Measurements from ENCODE around the gene PUS7L.
"Not testable (repeated sequence)": the region's sequence is repeated elsewhere in the genome, so short reads cannot be mapped to it uniquely, and the experiment has no call there.

Gene PUS7L, protein sequence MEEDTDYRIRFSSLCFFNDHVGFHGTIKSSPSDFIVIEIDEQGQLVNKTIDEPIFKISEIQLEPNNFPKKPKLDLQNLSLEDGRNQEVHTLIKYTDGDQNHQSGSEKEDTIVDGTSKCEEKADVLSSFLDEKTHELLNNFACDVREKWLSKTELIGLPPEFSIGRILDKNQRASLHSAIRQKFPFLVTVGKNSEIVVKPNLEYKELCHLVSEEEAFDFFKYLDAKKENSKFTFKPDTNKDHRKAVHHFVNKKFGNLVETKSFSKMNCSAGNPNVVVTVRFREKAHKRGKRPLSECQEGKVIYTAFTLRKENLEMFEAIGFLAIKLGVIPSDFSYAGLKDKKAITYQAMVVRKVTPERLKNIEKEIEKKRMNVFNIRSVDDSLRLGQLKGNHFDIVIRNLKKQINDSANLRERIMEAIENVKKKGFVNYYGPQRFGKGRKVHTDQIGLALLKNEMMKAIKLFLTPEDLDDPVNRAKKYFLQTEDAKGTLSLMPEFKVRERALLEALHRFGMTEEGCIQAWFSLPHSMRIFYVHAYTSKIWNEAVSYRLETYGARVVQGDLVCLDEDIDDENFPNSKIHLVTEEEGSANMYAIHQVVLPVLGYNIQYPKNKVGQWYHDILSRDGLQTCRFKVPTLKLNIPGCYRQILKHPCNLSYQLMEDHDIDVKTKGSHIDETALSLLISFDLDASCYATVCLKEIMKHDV

DNA sequence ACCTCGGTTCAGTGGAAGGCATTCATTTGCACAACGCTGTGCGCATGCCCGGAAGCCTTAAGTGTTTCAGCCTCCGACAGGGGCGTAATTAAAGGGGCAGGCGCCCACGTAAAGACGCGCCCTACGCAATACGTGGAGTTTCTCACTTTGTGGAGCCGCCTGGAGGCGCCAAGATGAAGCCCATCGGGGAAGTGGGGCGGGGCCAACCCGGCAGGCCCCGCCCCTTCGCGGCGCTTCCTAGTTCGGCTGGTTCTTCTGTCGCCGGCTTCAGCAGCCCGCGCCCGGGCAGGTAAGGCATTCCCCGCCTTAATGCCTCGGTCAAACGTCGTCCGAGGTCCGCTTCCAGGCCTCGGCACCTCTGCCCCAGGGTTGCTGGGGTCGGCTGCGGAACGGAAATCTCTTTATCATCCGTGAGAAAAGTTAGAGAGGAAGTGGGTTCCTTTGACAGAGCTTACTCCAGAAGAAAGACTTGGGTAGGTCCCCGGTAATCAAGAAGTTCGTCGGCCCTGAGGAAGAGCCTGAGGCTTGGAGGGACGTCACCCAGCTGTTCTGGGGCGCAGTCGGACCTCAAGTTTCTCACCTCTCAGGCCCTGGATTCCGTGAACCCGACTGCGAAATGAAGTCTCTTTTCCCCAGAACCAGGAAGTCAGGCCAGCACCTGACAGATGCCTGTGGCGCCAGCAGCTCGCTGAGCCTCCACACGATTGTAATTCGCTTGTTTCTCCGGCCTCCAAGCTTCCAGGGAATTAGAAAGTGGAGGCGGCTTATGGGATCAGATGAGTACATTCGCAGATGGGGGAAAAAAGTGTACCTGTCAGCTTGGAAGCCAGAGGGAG lies at the start of gene PUS7L, which contains the start of gene IRAK4:
TSS of gene PUS7L (minus strand) at position 63 of the 836 bp plus-strand sequence. CDS start 3,545 bp downstream, outside the sequence.
TSS of gene IRAK4 (plus strand) at position 224 of the 836 bp plus-strand sequence. CDS start 9,161 bp downstream, outside the sequence.
- peak; percentile 97 for DNase-seq

DNA sequence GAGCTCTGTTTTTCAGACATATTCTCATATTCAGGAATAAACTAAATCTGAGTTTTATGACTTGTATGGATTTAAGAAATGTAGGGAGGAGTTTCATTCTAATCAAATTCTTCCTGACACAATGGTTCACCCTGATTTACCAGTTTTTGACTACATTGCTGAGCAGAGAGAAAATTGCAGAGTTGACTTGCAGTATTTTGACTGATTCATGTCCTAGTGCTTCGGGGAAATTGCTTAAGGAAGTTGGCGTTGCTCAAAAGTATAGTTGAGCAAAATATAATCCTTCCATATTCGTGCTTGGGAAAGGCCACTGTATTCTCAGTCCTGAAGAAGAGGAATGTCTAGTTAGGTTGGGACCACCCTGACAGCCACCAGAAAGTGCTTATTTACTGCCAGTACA lies 48.8 kb upstream of the PUS7L start:
- no peak for DNase-seq

DNA sequence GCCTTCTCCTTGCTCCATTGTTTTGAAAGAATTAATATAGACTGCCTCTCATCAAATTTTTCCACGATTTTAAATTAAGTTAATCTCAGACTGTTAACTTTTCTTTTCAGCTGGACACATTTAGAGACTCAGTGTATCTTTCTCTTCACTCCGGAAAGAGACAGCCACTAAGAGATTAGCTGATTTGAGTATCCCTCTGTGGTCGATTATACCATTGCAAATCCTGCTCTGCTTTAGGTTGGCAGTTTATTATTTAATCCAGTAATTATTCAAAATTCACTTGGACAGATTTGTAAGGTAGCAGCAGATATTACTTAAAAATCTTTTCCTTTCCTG lies 48.1 kb upstream of the PUS7L start:
- DNase-seq, result no peak

DNA sequence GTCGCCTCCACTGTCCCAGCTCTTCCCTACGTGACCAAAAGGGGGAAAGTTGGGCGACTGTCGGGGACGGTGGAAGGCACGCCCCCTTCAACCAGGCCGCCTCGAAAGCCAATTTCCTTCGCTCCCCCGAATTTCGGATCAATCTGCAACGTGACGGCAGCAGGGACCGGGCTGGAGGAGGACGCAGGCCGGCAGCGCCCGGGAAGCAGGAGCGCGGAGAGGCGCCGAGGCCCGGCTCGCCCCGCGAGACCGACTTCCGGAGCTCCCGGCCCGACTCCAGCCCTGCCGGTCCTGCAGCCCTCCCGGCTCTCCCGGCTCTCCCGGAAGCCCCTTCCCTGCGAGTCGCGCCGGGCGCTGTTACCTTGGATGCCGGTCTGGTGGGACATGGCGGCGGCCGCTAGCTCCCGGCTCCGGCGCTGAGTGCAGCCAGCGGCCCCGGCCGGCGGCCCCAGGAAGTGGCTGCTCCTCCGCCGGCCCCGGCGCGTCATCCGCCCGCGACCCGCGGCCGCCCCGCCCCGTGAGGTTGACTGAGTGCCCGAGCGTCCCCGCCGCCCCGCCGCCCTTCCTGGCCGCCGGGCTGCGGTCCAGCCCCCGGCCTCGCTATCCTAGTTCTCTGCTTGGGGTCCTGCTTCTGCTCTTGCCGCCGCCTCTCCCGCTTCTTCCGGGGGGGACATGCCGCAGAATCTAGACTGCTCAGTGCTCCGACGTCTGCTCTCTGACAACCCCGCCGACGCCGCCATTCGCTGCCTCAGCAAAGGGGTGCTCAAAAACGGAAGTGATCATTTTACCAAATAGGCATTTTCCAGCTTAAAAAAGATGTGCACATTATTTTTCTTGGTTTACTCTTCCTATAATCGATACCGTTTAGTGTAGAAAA lies 47.5 kb upstream of the PUS7L start, which contains the start of gene TWF1:
TSS of gene TWF1 (minus strand) at position 458 of the 877 bp plus-strand sequence. CDS start at position 386, 72 bp downstream.
- DNase-seq, result peak; percentile 72

DNA sequence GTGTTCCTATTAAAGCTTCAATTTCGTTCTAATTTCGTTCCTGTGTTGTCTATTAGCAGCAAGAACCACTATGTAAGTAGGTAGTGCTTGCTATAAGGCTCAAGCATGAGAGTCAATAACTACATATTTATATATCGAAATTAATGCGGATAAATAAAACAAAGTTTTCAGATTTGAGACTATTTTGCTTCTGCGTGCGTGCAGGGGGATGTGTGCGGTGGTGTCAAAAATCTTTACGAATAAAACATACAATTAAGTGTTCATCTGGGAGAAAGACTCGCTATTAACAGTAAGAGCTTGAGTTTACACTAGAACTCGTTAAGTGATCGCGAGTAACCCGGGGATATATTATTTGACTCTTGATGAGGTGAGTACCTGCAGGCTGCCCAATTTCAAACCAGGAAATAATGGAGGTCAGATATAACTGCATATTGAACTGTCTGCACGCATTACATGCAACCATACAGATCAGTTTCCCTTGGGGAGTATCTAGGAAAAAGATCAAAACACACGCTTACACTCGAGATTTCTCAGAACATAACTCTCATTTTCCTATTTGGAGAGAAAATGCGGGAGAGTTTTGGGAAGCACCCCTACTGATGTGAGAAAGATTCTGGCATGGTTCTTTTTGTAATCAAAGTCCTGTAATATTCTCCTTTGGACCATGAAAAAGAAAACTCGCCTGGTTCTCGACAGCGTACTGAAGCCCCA lies 46.7 kb upstream of the PUS7L start:
- no peak for DNase-seq

DNA sequence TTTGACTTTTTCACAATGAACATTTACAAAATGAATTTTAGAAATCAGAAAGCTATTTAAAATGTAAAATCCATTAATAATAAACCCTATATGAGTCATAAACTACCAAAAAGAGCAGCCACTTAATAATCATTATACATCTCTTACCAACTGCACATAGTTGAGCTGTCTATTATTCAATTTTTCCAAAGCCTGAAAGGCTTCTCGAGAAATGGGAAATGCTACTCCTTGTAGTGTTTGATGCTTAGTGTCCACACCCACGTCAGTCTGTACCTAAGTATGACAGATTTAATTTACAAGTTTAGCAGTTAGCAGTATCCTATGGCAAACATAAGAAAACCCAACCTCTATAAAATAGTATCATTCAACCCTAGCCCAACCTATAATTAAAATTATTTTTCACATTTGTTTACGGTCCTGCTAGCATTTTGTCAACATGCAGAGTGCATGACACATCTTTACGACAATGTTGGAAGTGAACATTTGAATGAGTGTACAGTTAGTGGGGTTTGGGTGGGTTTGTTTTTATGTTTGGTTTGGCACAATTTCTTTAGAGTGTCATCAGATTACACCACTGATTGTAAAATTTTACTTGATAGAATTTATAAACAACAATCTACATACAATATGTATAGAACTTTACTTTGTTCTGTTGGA lies 39.1 kb upstream of the PUS7L start:
- DNase-seq, result no peak

DNA sequence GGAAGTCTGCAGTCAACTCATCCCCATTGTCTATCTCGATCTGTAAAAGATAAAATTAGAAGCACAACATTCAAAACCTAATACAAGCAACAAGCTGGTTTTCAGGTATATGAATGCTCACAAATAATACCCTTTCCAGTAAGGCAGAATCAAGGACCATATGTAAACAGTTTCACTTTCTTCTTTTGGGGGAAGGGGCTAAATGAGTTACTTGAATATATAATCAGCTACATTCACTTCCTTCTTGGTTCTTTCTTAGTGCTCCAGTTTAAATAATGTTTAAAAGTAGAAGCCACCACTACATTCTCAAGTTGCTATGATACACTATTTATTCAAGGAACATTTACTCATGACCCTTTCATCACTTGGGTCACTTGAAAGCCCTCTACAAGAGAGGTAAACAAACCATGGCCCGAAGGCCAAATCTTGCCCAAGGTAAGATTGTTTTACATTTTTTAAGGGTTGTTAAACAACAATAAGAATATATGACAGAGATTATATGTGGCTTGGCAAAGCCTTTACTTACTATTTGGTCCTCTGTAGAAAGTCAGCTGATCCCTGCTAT lies 37.2 kb upstream of the PUS7L start:
- peak; percentile 25 for DNase-seq

DNA sequence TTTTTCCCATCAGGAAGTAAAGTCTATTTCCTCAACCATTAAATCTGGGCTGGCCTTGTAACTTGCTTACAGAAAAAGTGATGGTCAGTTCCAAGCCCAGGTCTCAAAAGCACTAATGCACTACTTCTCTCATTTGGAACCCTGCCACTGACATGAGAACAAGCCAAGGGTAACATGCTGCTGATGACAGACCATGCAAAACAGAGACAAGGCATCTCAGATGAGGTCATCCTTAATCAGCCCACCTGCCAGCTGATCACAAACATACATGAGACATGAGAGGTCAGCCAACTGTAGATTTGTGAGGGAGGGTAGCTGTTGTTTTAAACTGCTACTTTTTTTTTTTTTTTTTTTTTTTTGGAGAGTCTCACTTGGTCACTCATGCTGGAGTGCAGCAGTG lies 31.4 kb upstream of the PUS7L start:
- no peak for DNase-seq

DNA sequence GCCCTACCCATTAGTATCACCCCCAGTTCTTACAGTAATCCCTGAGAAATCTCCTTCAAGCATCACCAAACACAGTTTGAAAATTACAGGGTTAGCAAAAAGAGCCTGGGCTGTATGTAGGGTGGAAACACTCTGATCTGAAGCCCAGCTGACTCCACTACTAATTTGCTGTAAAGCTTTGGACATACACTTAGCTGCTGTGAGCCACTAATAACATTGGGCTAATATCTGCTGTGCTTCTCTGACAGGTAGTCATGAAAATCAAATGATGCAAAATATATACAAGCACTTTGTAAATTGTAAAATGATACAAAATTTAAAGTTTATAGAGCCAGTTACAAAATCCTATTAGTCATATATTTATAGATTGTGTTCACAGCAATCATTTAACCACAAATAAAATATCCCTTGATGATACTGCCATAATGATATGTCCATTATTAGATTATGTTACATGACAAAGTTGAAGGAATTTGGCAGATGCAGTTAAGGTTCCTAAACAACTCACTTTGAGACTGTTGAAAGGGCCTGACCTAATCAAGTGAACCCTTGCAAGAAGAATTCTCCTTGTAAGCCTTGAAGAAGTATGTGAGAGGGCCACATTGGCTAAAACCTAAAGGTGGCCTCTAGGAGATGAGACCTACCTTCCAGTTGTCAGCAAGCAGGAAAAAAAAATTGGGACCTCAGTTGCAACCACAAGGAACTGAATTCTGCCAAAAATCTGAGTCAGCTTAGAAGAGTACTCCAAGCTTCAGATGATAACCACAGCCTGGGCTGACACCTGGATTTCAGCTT lies 28.5 kb upstream of the PUS7L start:
- DNase-seq, result no peak

DNA sequence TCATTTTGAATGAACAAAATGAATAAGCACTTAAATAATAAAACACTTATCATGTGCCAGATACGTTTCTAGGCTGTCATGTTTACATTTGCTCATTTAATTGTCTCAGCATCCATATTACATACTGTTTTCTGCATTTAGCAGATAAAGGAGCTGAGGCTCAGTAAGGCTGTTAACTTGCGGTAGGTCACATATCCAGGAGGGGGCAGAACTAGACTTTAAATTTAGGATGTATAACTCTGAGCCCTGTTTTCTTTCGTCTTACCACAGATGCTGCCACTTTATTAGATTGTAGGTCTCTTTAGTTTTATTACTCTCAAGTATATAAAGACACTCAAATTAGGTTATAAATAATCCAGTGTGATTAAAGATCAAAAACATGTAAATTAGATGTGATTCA lies 17.9 kb upstream of the PUS7L start:
- peak; percentile 9 for DNase-seq

DNA sequence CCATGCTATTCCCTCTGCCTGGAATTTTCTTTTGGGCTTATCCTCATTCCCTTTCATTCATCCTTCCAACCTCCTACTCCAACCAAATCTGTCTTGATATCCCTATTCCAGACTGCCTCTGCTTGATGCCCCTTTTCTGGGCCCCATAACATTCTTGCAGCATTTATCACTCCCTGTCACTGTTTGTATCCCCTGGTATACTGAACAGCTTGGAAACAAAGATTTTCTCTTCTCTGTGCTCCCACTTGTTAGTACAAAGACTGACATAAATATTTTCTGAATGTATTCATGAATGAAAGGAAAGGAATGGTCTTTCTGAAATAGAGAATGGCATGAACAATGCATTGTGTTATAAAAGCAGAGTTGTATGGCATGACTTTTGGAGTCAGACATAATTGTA lies 7.7 kb upstream of the PUS7L start:
- no peak for DNase-seq

DNA sequence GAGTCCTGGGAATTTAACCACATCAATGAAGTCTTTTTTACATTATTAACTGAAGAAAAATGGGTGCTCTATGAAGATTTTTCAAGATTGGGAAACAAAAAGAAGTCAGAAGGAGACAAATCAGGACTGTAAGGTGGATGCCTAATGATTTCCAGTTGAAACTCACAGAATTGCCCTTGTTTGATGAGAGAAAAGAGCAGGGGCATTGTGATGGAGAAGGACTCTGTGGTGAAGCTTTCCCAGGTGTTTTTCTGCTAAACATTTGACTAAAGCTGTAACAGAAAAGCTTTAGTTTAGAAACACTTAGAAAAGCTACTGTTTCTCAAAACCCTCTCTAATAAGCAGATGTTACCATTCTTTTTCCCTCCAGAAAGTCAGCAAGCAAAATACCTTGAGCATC lies 5.9 kb upstream of the PUS7L start:
- DNase-seq, result no peak

DNA sequence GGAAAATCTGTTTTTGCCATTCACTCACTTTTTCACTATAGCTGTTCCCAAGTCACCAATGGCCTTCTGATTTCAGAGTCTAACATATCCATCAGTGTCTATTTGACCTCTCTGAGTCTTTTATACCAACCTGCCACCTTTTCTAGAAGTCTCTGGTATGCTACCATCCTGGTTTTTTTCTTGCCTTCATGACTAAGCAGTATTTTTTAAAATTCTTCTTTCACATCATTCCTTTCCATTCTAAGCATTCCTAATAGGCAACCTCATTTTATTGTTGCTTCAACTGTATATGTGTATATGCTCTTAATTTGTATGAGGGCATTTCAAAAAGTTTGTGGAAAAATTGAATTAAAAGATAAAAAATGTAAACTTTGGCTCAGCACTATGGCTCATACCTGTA lies 5.2 kb upstream of the PUS7L start:
- no peak for DNase-seq

DNA sequence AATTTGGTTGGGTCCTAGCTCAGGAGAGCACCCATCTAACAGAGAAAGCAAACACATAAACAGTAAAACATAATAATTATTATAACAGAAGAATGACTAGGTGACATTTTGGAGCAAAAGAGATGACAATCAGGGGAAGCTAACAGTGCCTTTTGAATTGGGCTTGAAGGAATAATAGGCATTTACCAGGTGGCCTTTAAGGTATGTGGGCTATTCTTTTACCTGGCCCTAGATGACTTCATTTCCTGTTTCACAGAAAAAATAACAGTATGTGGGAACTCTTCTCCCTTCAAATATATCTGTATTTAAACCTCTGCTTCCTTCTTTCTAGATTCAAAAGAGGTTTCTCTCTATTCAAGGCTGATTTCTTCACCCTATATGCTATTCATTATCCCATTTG lies 4.0 kb upstream of the PUS7L start:
- peak; percentile 68 for DNase-seq

DNA sequence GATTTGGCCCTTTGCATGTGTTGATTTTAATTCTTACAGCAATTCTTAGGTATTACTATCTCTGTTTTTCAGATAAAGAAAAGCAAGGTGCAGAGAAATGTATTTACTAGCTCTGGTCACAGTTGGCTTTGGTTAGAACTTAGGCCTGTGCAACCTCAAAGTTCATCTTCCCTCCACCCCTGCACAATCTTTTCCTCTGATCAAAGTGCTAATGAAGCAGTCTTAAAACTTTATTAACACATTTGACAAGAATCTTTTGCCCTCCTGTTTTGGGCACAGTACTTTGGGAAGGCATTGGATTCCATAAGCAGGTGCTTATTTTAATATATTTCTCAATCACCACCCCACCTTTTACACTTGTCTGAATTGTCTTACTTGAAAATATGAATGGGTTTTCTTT lies 2.9 kb upstream of the PUS7L start:
- no peak for DNase-seq

DNA sequence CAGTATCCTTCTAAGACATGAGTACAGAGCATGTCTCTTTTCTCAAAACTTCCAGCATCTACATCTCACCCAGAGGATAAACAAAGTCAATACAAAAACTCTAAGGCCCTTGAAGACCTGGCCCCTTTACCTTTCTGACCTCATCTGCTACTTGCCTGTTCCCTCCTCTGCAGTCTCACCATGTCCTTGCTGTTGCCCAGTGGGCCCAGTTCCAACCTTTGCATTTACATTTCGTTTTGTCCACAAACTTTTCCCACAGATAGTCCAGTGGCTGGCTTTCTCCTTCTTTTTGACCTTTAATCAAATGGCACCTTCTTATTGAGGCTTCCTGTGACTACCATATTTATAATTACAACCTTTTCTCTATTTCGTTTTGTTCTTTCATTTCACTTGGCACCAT lies 1.8 kb upstream of the PUS7L start:
- DNase-seq, result no peak

DNA sequence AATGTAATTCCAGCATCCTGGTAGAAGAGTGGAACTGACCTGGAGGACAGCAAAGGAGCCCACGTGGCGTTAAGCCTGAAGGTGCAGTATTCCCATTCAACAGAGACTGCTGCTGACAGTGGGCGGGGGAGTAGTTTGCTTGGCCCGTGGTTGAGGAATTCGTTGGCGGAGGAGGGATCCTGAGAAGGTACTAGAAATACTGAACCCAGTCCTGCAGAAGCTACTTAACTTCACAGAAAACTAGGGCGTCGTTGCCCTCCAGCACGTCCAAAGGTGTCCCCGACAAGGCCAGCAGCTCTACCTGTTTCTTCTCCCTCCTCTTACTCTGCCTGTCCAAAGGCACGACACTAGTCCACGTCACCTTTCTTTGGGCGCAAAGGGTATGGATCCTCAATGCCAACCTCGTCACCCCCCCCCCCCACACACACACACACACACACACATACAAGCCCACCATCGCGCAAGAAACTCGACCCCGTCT lies 303 bp downstream of the PUS7L start:
- peak; percentile 15 for DNase-seq

DNA sequence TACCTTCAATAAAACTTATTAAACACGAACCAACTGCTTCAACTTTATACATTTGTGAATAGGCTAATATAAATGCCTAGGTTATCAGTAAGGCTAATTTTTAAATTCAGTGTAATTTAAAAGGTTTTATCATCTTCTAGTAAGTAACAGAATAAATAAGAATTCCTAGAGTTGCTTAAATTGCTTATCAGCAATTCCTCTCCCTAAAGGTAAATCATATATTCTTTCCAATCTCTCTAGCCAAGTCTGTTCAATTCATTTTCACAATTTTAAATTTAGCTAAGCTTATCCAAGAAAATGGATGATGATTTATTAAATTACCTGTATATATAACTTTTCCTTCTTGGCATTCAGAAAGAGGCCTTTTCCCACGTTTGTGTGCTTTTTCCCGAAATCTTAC lies 4.6 kb downstream of the PUS7L start:
- no peak for DNase-seq

DNA sequence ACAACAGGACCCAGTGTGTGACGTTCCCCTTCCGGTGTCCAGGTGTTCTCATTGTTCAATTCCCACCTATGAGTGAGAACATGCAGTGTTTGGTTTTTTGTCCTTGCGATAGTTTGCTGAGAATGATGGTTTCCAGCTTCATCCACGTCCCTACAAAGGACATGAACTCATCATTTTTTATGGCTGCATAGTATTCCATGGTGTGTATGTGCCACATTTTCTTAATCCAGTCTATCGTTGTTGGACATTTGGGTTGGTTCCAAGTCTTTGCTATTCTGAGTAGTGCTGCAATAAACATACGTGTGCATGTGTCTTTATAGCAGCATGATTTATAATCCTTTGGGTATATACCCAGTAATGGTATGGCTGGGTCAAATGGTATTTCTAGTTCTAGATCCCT lies 7.2 kb downstream of the PUS7L start:
- DNase-seq, result not testable (repeated sequence)

DNA sequence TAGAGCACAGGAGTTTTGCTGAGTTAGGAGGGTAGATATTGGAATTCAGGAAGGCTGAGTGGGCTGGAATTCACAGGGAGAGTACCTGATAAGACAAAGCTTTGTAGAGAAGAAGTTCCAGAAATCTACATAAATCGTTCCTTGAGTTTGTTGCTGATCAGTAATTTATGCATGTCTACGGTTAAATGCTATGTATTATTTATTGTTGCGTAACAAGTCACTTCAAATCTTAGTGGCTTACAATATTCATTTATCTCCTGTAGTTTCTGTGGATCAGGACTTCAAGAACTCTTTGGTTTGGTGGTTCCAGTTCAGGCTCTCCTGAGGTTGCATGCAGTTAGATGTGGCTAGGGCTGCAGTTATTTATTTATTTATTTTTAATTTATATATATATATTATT lies 7.8 kb downstream of the PUS7L start:
- DNase-seq, result no peak

All from MV-4-11 (cell line).